Lower leg skin (tissue), 3 donors: ENCODE results near the gene KRT35.

ENCODE experiments used
- CTCF ChIP-seq, 3 donors: fragments of 450-650 bp; IDR thresholded peaks; one replicate each; pipeline ENCODE4 v1.5.1; 2016; ENCODE audit warnings: antibody characterized with exemption in 3 of 3, mild to moderate bottlenecking in 3 of 3, moderate library complexity in 2 of 3
- POLR2A ChIP-seq, 2 donors: fragments of 450-650 bp; IDR thresholded peaks; one replicate each; pipeline ENCODE4 v1.6.1; 2016 to 2017; ENCODE audit warnings: antibody characterized with exemption in 2 of 2, mild to moderate bottlenecking in 1 of 2, moderate library complexity in 1 of 2

- no peak for TF ChIP-seq CTCF (IDR thresholded peaks at IDR 0.05)
- TF ChIP-seq POLR2A (IDR thresholded peaks at IDR 0.05), result no peak
These were observed 38.7 kb upstream of the KRT35 start for GRCh38 chr17:41519501-41520224.
